OCI-LY7 (cell line): ENCODE measurements around the gene TFIP11. TPM values are rescaled to one million over a fixed set of nuclear protein-coding genes. Genes with fewer than 3 reads are reported as not detected.
A peak's percentile ranks its signal among the peaks of the same experiment; 100 is the strongest.

Source experiments
- BruUV-seq: library from RNA; stranded (reverse); fragments of 400-500 nt; replicated peaks from 2 replicates; lab custom pipeline; 2021; lab: Mats Ljungman, UMichigan
- CTCF ChIA-PET: fragments of 300-600 bp; sonication (Branson Sonifier 250); formaldehyde crosslinking; loops from one replicate; lab custom pipeline; 2022; ENCODE audit warnings: antibody characterized with exemption; ENCODE audit not compliant: unreplicated experiment; lab: Charles Lee
- POLR2A ChIA-PET: fragments of 300-600 bp; sonication (Branson Sonifier 250); formaldehyde crosslinking; loops from one replicate; lab custom pipeline; 2022; ENCODE audit warnings: antibody characterized with exemption; lab: Charles Lee
- DNase-seq: peaks from one replicate; pipeline ENCODE4 v3.0.0-alpha.2; 2015; ENCODE audit warnings: low spot score
- H2AFZ ChIP-seq: fragments of 200-600 bp; sonication (generic), shearing (Covaris generic); 2 replicates; pipeline ENCODE4 v1.6.1; 2014; ENCODE audit warnings: mild to moderate bottlenecking, antibody characterized with exemption, low read length, moderate library complexity
- H3K27ac ChIP-seq: fragments of 200-600 bp; sonication (generic); 2 replicates; pipeline ENCODE4 v1.5.1; 2014; ENCODE audit warnings: mixed run types, low read depth, mild to moderate bottlenecking, moderate library complexity, low read length, inconsistent platforms; ENCODE audit not compliant: poor library complexity, severe bottlenecking
- H3K36me3 ChIP-seq: fragments of 200-600 bp; sonication (generic); 2 replicates; pipeline ENCODE4 v1.6.1; 2014; ENCODE audit warnings: mild to moderate bottlenecking, antibody characterized with exemption, low read length, moderate library complexity, mixed read lengths; ENCODE audit not compliant: insufficient read depth
- H3K4me1 ChIP-seq: fragments of 200-600 bp; sonication (generic); 2 replicates; pipeline ENCODE4 v1.5.1; 2014; ENCODE audit warnings: mild to moderate bottlenecking, low read length; ENCODE audit not compliant: insufficient read depth, poor library complexity, severe bottlenecking
- H3K4me2 ChIP-seq: fragments of 200-600 bp; sonication (generic); 2 replicates; pipeline ENCODE4 v1.6.1; 2014; ENCODE audit warnings: mild to moderate bottlenecking, low read length
- H3K4me3 ChIP-seq: fragments of 200-600 bp; sonication (generic); 2 replicates; pipeline ENCODE4 v1.5.1; 2014; ENCODE audit warnings: mild to moderate bottlenecking, low read depth, low read length; ENCODE audit not compliant: poor library complexity, severe bottlenecking
- H3K79me2 ChIP-seq: fragments of 200-600 bp; sonication (generic); 2 replicates; pipeline ENCODE4 v1.6.1; 2016; ENCODE audit warnings: low read depth, mild to moderate bottlenecking, low read length, moderate library complexity, mixed read lengths; ENCODE audit not compliant: insufficient read depth
- H3K9me2 ChIP-seq: fragments of 200-600 bp; sonication (generic); 2 replicates; pipeline ENCODE4 v1.6.1; 2016; ENCODE audit warnings: mild to moderate bottlenecking, low read length, mixed read lengths; ENCODE audit not compliant: insufficient read depth
- H3K9me3 ChIP-seq: fragments of 200-600 bp; sonication (generic); 2 replicates; pipeline ENCODE4 v1.6.1; 2014; ENCODE audit warnings: mild to moderate bottlenecking, mixed run types, low read length, mixed read lengths
- H4K20me1 ChIP-seq: fragments of 200-600 bp; sonication (generic); 2 replicates; pipeline ENCODE4 v1.6.1; 2014; ENCODE audit warnings: mild to moderate bottlenecking, antibody characterized with exemption, low read length, moderate library complexity, mixed read lengths; ENCODE audit not compliant: insufficient read depth
- CTCF ChIP-seq: fragments of 200-600 bp; sonication (generic); conservative IDR thresholded peaks from 2 replicates; pipeline ENCODE4 v1.5.1; 2014; ENCODE audit warnings: mild to moderate bottlenecking, antibody characterized with exemption, low read length, moderate library complexity, mixed read lengths
- EZH2phosphoT487 ChIP-seq: fragments of 200-600 bp; sonication (generic); IDR thresholded peaks from 2 replicates; pipeline ENCODE4 v1.6.1; 2018; ENCODE audit warnings: low read depth, borderline replicate concordance, mild to moderate bottlenecking, mixed run types, antibody characterized with exemption, low read length, moderate library complexity, mixed read lengths
- intact Hi-C: fragments of 100-400 bp; cut with micrococcal nuclease; formaldehyde crosslinking; loops from one replicate; pipeline ENCODE4 v1.10.0; 2022; ENCODE audit not compliant: unreplicated experiment
- total RNA-seq, 2 experiments: library from RNA; depleted of rRNA in 1 of 2; stranded (reverse); fragments of >200 nt in 1 of 2; shearing (Covaris generic) in 1 of 2; gene quantifications; 2 replicates each; pipeline ENCODE4 v1.2.3, GENCODE V29; 2014 to 2022

Gene TFIP11
- total RNA-seq, 2 experiments from 2014 or later = 45.2 to 54.5 TPM

- H4K20me1 ChIP-seq = peaks cover 7% of the 10 kb centered on the region; the same call in 1 of the 2 replicates
- no peaks in the 10 kb centered on the region for H3K9me3 ChIP-seq
- no peaks in the 10 kb centered on the region for H3K9me2 ChIP-seq
- ChIA-PET POLR2A (interaction anchor here (1.1 to 6.0 kb wide), 8 partner anchors 9 to 190 kb away, joined by 3 to 34 read pairs (median 4); no protein-coding TSS in a partner anchor), CTCF (no interaction called here)
- H3K27ac ChIP-seq = peak overlapping the region; percentile 95
- peaks cover 74% of the 10 kb centered on the region for H3K4me1 ChIP-seq
- BruUV-seq = TSS peak; percentile 41
- H3K4me2 ChIP-seq = peak overlapping the region; percentile 85
- peak overlapping the region; percentile 32; the same call in 1 of the 2 replicates for H2AFZ ChIP-seq
- TF ChIP-seq CTCF = no peak
- TF ChIP-seq EZH2phosphoT487 = no peak
- peaks cover 82% of the 10 kb centered on the region for H3K79me2 ChIP-seq
- intact Hi-C loops = no loop called here
- H3K4me3 ChIP-seq = peak overlapping the region; percentile 86
- DNase-seq = no peak
- H3K36me3 ChIP-seq = peaks cover 35% of the 10 kb centered on the region
Measured at GRCh38 chr22:26483043-26483438, 29.2 kb downstream of the TFIP11 start.

GRCh38 chr22:26482161-26482560 is 30.1 kb downstream of the TFIP11 start:
- BruUV-seq = no TSS peak
- intact Hi-C loops = no loop called here
- Histone ChIP-seq H3K9me3 (no peaks in the 10 kb centered on the region), H3K4me2 (peak overlapping the region; percentile 85), H3K4me1 (peaks cover 78% of the 10 kb centered on the region), H3K27ac (peak overlapping the region; percentile 95), H3K79me2 (peaks cover 91% of the 10 kb centered on the region), H3K9me2 (no peaks in the 10 kb centered on the region), H3K36me3 (peaks cover 35% of the 10 kb centered on the region), H2AFZ (peak overlapping the region; percentile 1; the same call in 1 of the 2 replicates), H3K4me3 (peak overlapping the region; percentile 86), H4K20me1 (peaks cover 7% of the 10 kb centered on the region; the same call in 1 of the 2 replicates)
- TF ChIP-seq EZH2phosphoT487 (no peak), CTCF (no peak)
- POLR2A ChIA-PET = interaction anchor here (0.6 to 6.0 kb wide), 15 partner anchors 9 to 191 kb away, joined by 3 to 34 read pairs (median 3); partner anchors contain the start of gene TFIP11
- DNase-seq = peak; percentile 26
- CTCF ChIA-PET = interaction anchor here (0.7 kb wide), 1 partner anchor 160 kb away, joined by 3 read pairs; no protein-coding TSS in a partner anchor

- intact Hi-C loops = loop anchor here (2.0 kb wide), 1 partner anchor 191 kb away; no protein-coding TSS in a partner anchor
- Histone ChIP-seq H3K9me2 (no peaks in the 10 kb centered on the region), H3K4me1 (peaks cover 83% of the 10 kb centered on the region), H4K20me1 (peaks cover 7% of the 10 kb centered on the region; the same call in 1 of the 2 replicates), H3K4me2 (peak overlapping the region; percentile 85), H3K79me2 (peaks cover 94% of the 10 kb centered on the region), H3K36me3 (peaks cover 36% of the 10 kb centered on the region), H3K9me3 (no peaks in the 10 kb centered on the region), H3K4me3 (peak overlapping the region; percentile 86), H3K27ac (peak overlapping the region; percentile 95), H2AFZ (peak overlapping the region; percentile 1; the same call in 1 of the 2 replicates)
- TF ChIP-seq CTCF = 0 out of 2 replicates have a peak, but pooled peaks have one; percentile 30
- TF ChIP-seq EZH2phosphoT487 = no peak
- no TSS peak for BruUV-seq
- POLR2A ChIA-PET = interaction anchor here (0.6 to 6.0 kb wide), 13 partner anchors 10 to 191 kb away, joined by 3 to 34 read pairs (median 3); partner anchors contain the start of gene TFIP11
- DNase-seq = peak; percentile 48
- CTCF ChIA-PET = interaction anchor here (0.5 to 0.7 kb wide), 3 partner anchors 50 to 161 kb away, joined by 3 read pairs; no protein-coding TSS in a partner anchor
Measured at GRCh38 chr22:26481694-26482093, 30.6 kb downstream of the TFIP11 start.
